Epithelial cell of prostate (primary cell): ENCODE results near the gene TMEM101.
"Not testable (repeated sequence)": the region's sequence is repeated elsewhere in the genome, so short reads cannot be mapped to it uniquely, and the experiment has no call there.

Experiments
- DNase-seq: peaks from one replicate; pipeline ENCODE4 v3.0.0-alpha.2; 2011; ENCODE audit warnings: low read depth, low spot score
- H3K27ac ChIP-seq: fragments of 450-650 bp; 2 replicates; pipeline ENCODE4 v1.5.1; 2017; ENCODE audit warnings: mild to moderate bottlenecking

TMEM101 gene

DNA sequence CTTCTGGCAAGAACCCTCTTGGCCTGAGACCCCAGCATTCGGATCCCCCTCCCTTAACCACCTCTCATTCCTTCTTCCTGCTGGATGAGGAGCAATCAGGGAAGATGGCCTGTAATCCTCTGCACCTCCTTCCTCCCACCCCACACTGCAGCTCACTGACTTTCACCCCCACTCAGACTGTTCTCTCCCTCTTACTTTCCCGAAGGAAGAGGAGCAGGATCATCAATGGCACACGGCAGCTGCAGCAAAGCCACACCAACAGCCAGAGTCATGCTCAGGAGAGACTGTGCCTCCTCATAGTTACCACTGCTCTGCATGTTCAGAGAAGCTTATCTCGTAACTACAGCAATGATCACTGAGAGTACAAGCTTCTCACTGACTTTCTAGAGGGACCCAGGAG is 10.1 kb upstream of the TMEM101 start:
- no peak for DNase-seq
- H3K27ac ChIP-seq, result no peak overlapping the region

DNA sequence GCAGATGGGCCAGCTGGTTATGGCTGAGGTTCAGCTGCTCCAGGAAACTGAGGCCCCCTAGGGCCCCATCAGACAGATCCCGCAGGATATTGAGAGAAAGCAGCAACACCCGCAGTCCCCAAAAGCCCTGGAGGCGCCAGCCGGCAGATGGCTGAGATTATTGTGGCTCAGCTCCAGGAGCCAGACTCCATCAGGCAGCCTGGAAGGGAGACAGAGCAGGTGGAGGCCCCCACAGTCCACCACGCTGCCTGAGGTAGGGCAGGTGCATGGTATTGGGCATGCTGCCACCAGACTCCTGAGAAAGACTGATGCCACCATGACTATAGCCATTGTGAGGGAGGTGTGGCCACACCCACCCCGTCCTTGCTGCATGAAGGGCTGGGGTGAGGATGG is 9.5 kb upstream of the TMEM101 start:
- H3K27ac ChIP-seq, result no peak overlapping the region
- no peak for DNase-seq

- H3K27ac ChIP-seq, result no peak overlapping the region
- DNase-seq, result no peak
Measured at GRCh38 chr17:44023545-44024270, 8.9 kb upstream of the TMEM101 start.

- DNase-seq, result no peak
- no peak overlapping the region for H3K27ac ChIP-seq
Measured at GRCh38 chr17:44022246-44022645, 7.5 kb upstream of the TMEM101 start.

- DNase-seq, H3K27ac ChIP-seq: not testable (repeated sequence)
Measured at GRCh38 chr17:44021227-44021626, 6.5 kb upstream of the TMEM101 start.

DNA sequence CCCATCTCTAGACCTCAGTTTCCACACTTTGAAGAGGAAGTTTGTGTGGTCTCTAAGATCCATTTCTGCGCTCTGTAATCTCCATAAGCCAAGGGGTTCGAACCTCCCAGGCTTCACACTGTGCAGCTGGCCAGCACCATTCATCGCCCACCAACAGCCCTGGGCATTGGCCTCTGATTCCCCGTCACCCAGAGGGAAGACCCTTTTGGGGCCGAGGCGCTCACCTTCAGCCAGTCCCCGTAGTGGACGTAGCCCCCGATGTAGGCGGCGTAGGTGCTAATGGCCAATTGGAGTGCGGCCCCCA is 678 bp downstream of the TMEM101 start:
- no peak for DNase-seq
- peak overlapping the region; percentile 54 for H3K27ac ChIP-seq

GRCh38 chr17:44012874-44013273 is 1.9 kb downstream of the TMEM101 start:
- H3K27ac ChIP-seq, result no peak overlapping the region
- DNase-seq, result no peak

DNA sequence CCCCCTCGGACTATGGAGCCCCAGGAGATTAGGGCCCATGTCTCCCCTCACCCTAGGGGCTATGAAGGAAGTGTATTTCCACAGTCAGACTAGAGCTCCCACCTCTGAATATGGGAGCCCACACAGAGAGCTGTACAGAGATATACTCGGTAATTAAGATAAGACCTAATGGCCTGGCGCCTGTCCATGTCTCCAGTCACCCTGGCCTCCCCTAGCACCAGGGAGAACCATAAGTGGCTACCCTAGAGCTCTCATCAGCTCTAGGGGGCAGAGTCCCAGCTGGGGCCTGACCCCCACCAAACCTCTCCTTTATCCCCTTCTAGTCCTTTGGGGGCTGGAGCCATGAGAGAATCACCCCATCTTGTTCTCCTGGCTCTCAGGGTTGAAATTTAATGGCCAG is 2.4 kb downstream of the TMEM101 start:
- no peak for DNase-seq
- H3K27ac ChIP-seq, result no peak overlapping the region

DNA sequence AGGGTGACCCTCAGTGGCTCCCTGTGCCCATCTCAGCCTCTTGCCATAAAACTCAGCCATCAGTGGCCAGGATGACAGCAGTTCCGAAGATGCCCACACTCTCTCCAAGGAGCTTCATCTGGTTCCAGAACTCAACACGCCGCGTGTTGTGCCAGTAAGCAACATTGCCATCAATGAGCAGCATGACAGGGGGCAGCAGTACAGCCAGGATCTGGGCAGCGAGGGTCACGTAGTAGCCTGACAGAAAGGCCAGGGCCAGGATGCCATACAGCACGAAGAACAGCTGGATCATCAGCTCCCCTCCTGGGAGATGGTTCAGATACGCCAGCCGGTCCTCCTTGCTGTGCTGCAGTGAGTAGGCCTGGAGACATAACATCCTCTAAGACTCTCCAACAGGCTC is 2.9 kb downstream of the TMEM101 start:
- DNase-seq, result no peak
- no peak overlapping the region for H3K27ac ChIP-seq

- no peak overlapping the region for H3K27ac ChIP-seq
- DNase-seq, result no peak
Measured at GRCh38 chr17:44010966-44011647, 3.7 kb downstream of the TMEM101 start.

DNA sequence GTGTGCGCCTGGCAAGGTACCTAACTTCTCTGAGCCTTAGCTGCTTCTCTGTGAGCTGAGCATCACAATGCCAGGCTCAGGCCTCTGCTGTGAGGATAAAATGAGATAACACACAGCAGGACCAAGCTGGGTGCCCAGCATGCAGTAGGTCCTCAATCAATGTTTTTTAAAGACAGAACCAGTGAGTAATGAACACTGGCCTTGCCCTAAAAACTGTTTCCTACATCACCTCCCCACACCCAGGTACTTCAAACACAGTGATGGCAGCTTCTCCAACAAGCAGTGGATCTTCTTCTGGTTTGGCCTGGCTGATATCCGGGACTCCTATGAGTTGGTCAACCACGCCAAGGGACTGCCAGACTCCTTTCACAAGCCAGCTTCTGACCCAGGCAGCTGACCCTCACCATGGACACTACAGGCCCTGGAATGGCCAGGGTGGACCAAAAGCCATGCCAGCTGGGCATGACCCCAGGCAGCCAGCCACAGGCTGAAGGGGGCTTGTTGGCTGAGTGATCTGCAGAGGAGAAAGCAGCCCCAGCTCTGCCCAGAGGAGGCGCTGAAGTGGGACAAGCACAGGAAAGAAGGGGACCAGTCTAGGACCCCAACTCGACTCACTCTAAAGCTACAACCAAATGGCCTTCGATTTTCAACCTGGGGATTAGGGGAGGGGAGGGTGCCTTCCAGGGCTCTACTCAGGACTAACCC is 6.4 kb downstream of the TMEM101 start:
- H3K27ac ChIP-seq, result no peak overlapping the region
- no peak for DNase-seq

DNA sequence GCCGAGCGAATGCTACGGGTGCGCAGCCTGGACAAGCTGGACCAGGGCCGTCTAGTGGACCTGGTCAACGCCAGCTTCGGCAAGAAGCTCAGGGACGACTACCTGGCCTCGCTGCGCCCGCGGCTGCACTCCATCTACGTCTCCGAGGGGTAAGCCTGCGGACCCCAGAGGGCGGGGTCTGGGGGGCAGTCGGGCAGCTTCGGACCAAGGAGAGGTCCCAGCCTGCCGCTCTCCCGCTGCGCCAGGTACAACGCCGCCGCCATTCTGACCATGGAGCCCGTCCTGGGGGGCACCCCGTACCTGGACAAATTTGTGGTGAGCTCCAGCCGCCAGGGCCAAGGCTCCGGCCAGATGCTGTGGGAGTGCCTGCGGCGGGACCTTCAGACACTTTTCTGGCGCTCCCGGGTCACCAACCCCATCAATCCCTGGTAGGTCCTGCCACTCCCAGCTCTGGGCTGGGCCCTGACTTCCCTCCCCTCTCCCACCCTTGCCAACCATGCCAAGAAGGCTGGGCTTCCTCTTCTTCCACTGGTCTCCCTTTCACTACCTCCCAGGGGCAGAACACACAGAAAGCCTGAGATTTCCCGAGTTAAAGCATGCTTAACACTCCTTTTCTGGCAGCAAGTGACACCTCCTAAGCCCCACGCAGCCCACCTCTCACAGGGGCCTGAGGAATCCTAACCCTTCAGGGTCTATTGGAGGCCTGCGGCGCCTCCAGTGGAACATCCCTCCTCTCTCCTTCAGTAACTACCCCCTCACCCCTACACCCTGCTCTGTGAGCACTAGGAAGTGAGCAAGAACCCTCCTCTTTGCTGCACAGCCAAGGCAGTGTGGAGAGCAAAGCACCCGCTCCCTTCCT is 7.2 kb downstream of the TMEM101 start:
- no peak for DNase-seq
- peak overlapping the region; percentile 86 for H3K27ac ChIP-seq

DNA sequence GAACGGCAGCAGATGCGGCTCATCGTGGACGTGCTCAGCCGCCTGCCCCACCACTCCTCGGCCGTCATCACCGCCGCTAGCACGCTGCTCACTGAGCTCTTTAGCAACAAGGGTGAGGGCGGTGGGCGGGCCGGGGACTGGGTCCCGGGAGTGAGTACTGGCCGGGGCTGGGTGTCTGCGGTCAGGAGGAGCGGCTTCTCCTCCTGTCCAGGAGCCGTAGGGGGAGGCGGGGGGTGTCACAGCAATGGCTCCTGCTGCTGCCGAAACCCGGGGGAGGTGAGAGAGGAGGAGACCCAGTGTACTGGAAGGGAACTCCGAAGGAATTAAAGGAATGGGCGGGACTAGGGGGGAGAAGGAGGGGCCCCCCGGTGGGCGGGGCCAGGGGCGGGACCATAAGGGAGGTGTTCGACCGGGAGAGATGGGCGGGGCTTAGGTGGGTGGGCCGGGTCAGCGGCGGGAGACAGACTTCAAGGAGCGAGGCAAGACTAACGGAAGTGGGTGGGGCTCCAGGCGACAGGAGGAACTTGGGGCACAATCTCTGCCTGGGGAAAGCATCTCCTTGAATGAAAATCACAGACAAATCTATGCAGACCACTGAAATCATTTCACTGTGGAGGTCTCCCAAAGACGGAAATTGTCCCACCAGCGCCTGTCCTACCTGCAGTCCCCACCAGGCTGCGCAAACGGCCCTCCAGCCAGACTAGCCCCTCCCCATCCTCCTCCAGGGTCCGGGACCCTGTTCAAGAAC is 8.0 kb downstream of the TMEM101 start:
- peak overlapping the region; percentile 86 for H3K27ac ChIP-seq
- DNase-seq, result peak; percentile 79

GRCh38 chr17:44006272-44006597 is 8.5 kb downstream of the TMEM101 start:
- H3K27ac ChIP-seq, result peak overlapping the region; percentile 86
- no peak for DNase-seq

GRCh38 chr17:44005527-44006271 is 9.1 kb downstream of the TMEM101 start:
- peak overlapping the region; percentile 86 for H3K27ac ChIP-seq
- DNase-seq, result no peak

- DNase-seq, result no peak
- H3K27ac ChIP-seq, result peak overlapping the region; percentile 86
Measured at GRCh38 chr17:44004761-44005526, 9.8 kb downstream of the TMEM101 start.

GRCh38 chr17:44004077-44004760 is 10.5 kb downstream of the TMEM101 start, which contains the start of gene NAGS:
NAGS (plus strand) TSS chr17:44004622; CDS start chr17:44004664, 42 bp downstream.
- DNase-seq, result no peak
- peak within 1 kb of the TSS; percentile 86 for H3K27ac ChIP-seq
